GM12872 (cell line): ENCODE data around the gene AGK.

Experiments used
- TF ChIP-seq, protein P1 (sequence below): IDR thresholded peaks from 3 replicates; pipeline ENCODE4 v1.5.1; 2011; ENCODE audit warnings: low read depth, mild to moderate bottlenecking, low read length, moderate library complexity; ENCODE audit not compliant: insufficient read depth

Gene AGK

DNA sequence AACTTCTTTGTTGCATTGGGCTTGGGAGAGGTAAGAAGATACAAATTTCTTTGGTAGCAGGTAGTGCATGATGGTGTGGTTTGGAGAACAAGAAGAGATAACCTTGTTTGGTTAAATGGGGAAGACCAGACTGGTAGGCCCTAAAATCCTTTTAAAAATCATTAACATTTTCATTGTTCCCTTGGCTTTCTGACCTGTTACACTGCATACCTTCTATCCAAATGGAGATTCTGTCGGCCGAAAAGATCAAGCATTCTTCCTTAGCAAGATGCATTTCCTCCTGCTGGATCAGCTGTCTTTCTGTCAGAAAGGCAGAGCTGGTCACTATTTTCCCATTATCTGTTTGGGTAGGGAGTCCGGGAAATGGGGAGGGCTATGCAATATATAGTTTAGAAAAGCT lies 33.7 kb downstream of the AGK start:
- TF ChIP-seq, protein P1, sequence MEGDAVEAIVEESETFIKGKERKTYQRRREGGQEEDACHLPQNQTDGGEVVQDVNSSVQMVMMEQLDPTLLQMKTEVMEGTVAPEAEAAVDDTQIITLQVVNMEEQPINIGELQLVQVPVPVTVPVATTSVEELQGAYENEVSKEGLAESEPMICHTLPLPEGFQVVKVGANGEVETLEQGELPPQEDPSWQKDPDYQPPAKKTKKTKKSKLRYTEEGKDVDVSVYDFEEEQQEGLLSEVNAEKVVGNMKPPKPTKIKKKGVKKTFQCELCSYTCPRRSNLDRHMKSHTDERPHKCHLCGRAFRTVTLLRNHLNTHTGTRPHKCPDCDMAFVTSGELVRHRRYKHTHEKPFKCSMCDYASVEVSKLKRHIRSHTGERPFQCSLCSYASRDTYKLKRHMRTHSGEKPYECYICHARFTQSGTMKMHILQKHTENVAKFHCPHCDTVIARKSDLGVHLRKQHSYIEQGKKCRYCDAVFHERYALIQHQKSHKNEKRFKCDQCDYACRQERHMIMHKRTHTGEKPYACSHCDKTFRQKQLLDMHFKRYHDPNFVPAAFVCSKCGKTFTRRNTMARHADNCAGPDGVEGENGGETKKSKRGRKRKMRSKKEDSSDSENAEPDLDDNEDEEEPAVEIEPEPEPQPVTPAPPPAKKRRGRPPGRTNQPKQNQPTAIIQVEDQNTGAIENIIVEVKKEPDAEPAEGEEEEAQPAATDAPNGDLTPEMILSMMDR = no peak

DNA sequence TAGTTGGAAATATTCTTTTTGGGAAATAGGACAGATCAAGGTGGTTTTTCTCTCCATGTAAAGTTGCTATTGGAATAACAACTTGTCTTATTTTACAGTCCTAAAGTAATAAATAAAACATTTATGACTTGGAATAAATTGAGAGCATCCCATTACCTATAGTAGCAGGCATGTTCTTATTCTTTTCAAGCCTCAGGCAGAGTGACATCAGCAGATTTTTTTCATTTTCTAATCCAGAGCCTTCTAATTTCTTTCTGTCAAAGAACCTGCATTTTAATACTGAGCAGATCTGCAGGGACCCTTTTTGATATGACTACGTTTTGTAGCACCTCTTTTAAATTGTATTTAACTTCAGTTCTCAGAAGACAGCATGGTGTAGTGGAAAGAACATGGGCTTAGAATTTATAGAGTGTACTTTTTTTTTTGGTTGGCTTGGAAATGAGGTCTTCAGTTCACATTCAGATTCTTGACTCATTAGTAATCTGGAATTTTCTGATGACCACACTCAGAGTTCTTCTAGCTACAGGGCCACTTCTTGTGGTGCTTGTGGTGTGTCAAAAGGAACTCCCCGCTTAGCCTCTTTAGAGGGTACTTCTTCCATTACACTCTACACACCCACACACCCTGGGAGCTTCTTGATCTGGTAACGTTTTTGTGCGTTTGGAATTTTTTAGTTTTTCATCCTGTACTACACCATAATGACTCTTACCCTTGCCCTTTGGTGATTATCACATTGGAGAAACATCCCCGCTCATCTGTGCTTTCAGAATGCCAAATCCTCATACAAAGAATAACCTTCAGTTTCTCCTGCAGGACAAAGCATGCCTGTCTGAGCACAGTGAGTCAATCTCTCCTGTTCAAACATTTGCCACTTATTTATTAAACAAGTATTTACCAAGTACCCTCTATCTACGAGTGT lies 34.6 kb downstream of the AGK start:
- TF ChIP-seq, protein P1 = no peak

DNA sequence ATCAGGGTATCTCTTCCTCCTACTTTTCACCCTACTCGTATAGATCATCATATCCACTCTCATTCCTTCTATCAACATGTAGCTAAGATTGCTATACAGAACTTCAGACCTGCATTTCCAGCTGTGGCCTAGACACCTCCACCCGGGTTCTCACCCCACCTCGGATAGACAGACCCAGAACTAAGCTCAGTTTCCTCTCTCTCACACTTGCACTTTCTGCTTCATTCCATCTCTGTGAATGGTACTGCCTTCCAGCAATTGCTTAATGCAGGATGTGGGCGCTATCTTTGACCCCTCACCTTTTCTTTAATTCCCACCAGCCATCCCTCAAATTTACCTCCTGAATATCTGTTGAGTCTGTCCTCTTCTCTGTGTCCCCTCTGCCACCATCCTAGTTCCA lies 35.7 kb downstream of the AGK start:
- TF ChIP-seq, protein P1 = no peak

DNA sequence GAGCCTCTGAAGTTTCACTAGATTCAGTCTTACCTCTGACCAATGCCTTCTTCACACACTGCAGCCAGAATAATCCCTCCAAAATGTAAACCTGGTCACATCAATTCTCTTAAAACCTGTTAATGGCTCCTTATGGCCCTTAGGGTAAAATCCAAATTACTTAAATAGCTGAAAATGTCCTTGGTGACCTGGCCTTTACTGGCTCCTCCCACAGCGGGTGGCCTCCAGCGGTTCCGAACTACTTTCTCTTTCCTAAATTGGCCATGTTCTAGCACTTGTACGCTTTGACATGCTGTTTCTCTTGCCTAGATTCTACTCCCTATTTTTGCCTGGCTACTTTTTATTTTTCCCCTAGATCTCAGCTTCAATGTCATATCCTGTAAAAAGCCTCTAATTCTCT lies 36.1 kb downstream of the AGK start:
- TF ChIP-seq, protein P1 = no peak

DNA sequence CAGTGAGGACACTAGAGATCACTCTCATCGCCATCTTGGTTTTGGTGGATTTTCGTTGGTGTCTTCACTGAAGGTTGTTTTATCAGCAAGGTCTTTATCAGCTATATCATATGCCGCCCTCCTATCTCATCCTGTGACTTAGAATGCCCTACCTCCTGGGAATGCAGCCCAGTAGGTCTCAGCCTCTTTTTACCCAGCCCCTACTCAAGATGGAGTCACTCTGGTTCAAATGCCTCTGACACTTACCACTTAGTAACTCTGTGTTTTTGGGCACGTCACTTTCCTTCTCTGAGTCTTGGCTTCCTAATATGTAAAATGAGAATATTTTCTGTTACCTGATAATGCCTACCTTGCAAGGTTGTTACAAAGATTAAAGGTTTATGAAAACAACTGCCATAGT lies 37.7 kb downstream of the AGK start:
- TF ChIP-seq, protein P1 = no peak

DNA sequence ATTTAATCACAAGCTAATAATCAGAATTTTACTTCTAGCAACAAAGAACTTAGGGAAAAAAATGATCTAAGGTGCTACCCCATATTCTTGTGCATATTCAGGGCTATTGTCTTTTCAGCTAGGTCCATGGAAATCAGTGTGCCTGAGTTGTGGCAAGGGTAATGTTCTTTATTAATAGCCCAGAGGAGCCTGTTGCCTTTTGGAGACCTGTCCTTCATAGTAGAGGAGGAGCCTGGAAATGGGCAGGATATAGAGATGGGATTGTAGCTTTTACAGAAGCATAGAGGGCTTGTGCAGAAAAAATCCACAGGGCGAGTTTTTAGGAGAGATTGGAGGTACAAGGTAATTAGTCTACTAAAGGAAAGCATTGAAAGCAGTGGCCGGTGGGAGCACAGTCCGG lies 38.9 kb downstream of the AGK start:
- TF ChIP-seq, protein P1 = no peak

DNA sequence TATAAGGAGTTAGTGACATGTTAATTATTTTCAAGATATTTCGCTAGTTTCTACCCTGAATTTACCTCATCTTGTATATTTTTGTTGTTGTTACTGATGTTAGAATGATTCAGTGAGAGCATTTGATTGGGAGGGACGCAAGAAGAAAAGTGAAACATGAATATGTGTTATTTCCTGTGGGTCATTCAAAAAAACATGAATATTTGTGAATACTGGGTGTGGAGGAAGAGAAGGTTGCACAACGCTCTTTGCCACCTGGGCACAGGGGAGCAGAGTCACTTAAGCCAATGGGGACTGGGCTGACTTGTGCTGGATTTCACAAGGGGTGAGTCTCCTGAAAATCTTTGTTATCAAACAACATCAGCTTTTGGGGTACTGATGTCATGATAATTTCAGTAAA lies 39.5 kb downstream of the AGK start:
- TF ChIP-seq, protein P1 = no peak
